Esophagus muscularis mucosa (tissue), 4 donors: ENCODE results near the gene BACE2.

Experiments used
- EP300 ChIP-seq: sonication (generic); formaldehyde crosslinking; IDR thresholded peaks from one replicate; pipeline ENCODE4 v1.6.1; 2017; ENCODE audit warnings: antibody characterized with exemption
- POLR2A ChIP-seq: fragments of 450-650 bp; IDR thresholded peaks from one replicate; pipeline ENCODE4 v1.6.1; 2017; ENCODE audit warnings: antibody characterized with exemption, moderate library complexity, mild to moderate bottlenecking, low read depth
- TF ChIP-seq, protein P1 (sequence below), 3 experiments: fragments of 200-600 bp in 2 of 3; fragments of 450-650 bp in 1 of 3; sonication (generic) in 2 of 3; IDR thresholded peaks; one replicate each; pipeline ENCODE4 v1.5.1; 2017 to 2019; ENCODE audit warnings: antibody characterized with exemption in 3 of 3, mild to moderate bottlenecking in 2 of 3, moderate library complexity in 1 of 3

GRCh38 chr21:41137889-41138288 is 30.1 kb upstream of the BACE2 start:
- TF ChIP-seq, protein P1, sequence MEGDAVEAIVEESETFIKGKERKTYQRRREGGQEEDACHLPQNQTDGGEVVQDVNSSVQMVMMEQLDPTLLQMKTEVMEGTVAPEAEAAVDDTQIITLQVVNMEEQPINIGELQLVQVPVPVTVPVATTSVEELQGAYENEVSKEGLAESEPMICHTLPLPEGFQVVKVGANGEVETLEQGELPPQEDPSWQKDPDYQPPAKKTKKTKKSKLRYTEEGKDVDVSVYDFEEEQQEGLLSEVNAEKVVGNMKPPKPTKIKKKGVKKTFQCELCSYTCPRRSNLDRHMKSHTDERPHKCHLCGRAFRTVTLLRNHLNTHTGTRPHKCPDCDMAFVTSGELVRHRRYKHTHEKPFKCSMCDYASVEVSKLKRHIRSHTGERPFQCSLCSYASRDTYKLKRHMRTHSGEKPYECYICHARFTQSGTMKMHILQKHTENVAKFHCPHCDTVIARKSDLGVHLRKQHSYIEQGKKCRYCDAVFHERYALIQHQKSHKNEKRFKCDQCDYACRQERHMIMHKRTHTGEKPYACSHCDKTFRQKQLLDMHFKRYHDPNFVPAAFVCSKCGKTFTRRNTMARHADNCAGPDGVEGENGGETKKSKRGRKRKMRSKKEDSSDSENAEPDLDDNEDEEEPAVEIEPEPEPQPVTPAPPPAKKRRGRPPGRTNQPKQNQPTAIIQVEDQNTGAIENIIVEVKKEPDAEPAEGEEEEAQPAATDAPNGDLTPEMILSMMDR (IDR thresholded peaks at IDR 0.05) = no peak
- no peak for TF ChIP-seq EP300
- TF ChIP-seq POLR2A = no peak
